ENCODE results near the gene GMCL2. TPM values are rescaled to one million over a fixed set of nuclear protein-coding genes. Genes with fewer than 3 reads are reported as not detected.

Gene GMCL2
- total RNA-seq, 1 experiment from 2014 or later, result not detected

DNA sequence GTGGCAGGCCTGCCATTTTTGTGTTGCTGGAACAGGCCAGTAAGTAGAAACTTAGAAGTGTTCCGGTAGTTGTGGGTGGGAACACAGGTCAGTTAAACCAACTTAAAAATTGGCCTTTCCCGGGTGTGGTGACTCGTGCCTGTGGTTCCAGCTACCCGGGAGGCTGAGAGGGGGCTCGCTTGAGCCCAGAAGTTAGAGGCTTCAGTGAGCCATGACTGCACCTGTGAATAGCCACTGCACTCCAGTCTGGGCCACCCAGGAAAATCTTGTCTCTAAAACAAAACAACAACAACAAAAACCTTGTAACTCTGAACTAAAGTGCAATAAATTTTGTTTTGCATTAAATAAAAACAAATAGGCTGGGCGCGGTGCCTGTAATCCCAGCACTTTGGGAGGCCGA lies 32.1 kb downstream of the GMCL2 start:
- no peak overlapping the region for H2BK5ac ChIP-seq (ENCODE audit: insufficient read length, low read length)
- H2BK120ac ChIP-seq (ENCODE audit: low read depth, low read length, poor library complexity, severe bottlenecking), result no peak overlapping the region
- Mint-ChIP-seq H3K27me3 (ENCODE audit: low read depth) (no peaks in the 10 kb centered on the region; the same call in 1 of the 2 replicates), H3K27ac (no peak overlapping the region), H3K36me3 (ENCODE audit: insufficient read depth in 1 of 3, low read depth in 3 of 3) (peaks cover 18 to 26% (median 26%) of the 10 kb centered on the region in 3 experiments; a peak in 6 of 7 replicates), H3K4me3 (no peak overlapping the region), H3K9me3 (no peaks in the 10 kb centered on the region; a peak in 1 of 5 replicates), H3K4me1 (peaks cover 5 to 14% of the 10 kb centered on the region in 2 experiments)
- H3K79me2 ChIP-seq (ENCODE audit: insufficient read depth, low read length), result no peaks in the 10 kb centered on the region
- no peak overlapping the region for H2BK20ac ChIP-seq (ENCODE audit: low read depth, low read length, poor library complexity, severe bottlenecking)
- no peak overlapping the region for H2BK12ac ChIP-seq (ENCODE audit: insufficient read length, low read depth, low read length)
- H3K4ac ChIP-seq (ENCODE audit: low read depth, low read length), result no peak overlapping the region
- H2BK15ac ChIP-seq (ENCODE audit: low read depth, low read length), result no peak overlapping the region
- no peak overlapping the region for H3K23ac ChIP-seq (ENCODE audit: insufficient read length, low read depth, low read length)
- peaks cover 4% of the 10 kb centered on the region for H3K79me1 ChIP-seq (ENCODE audit: insufficient read depth, low read depth, low read length, poor library complexity, severe bottlenecking)
- no peaks in the 10 kb centered on the region for H3K9me3 ChIP-seq (ENCODE audit: control insufficient read depth, low read depth, low read length)
- TF ChIP-seq, protein P1, sequence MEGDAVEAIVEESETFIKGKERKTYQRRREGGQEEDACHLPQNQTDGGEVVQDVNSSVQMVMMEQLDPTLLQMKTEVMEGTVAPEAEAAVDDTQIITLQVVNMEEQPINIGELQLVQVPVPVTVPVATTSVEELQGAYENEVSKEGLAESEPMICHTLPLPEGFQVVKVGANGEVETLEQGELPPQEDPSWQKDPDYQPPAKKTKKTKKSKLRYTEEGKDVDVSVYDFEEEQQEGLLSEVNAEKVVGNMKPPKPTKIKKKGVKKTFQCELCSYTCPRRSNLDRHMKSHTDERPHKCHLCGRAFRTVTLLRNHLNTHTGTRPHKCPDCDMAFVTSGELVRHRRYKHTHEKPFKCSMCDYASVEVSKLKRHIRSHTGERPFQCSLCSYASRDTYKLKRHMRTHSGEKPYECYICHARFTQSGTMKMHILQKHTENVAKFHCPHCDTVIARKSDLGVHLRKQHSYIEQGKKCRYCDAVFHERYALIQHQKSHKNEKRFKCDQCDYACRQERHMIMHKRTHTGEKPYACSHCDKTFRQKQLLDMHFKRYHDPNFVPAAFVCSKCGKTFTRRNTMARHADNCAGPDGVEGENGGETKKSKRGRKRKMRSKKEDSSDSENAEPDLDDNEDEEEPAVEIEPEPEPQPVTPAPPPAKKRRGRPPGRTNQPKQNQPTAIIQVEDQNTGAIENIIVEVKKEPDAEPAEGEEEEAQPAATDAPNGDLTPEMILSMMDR (conservative IDR thresholded peaks at IDR 0.05), result no peak
- no peak overlapping the region for H4K91ac ChIP-seq (ENCODE audit: insufficient read length, low read depth, low read length)
- H3K27me3 ChIP-seq (ENCODE audit: insufficient read depth, low read length), result no peaks in the 10 kb centered on the region
- H3K4me2 ChIP-seq (ENCODE audit: insufficient read depth, insufficient read length, low read length), result no peak overlapping the region
- H3K18ac ChIP-seq (ENCODE audit: insufficient read length, low read depth, low read length), result no peak overlapping the region
- no peak overlapping the region for H3K56ac ChIP-seq (ENCODE audit: insufficient read length, low read depth, low read length)
- no peak overlapping the region for H4K5ac ChIP-seq (ENCODE audit: insufficient read length, low read depth, low read length)
- no peak overlapping the region for H2AFZ ChIP-seq (ENCODE audit: low read length)
- H3T11ph ChIP-seq (ENCODE audit: low read length), result no peak overlapping the region
- DNase-seq, result no peak
- H3K14ac ChIP-seq (ENCODE audit: insufficient read depth, low read length), result no peak overlapping the region
- H3K9ac ChIP-seq (ENCODE audit: extremely low read depth, insufficient read length, low read length), result no peak overlapping the region
- H4K8ac ChIP-seq (replicated peaks; ENCODE audit: insufficient read length, low read depth, low read length), result no peak overlapping the region
- H2AK5ac ChIP-seq (ENCODE audit: insufficient read length, low read length), result no peak overlapping the region
- no peaks in the 10 kb centered on the region for H4K20me1 ChIP-seq (ENCODE audit: control insufficient read depth, insufficient read depth, insufficient read length)
- H3K4me1 ChIP-seq (ENCODE audit: insufficient read depth, low read length), result no peaks in the 10 kb centered on the region; the same call in 1 of the 2 replicates
- no CpG with 5 or more reads among the region's 8 CpGs for WGBS (ENCODE audit: extremely low coverage, insufficient read length, low lambda C conversion rate)
- H3K27ac ChIP-seq (ENCODE audit: insufficient read length, low read depth, low read length), result no peak overlapping the region
- peaks cover 5% of the 10 kb centered on the region for H3K23me2 ChIP-seq (ENCODE audit: insufficient read length, low read depth, low read length, poor library complexity, severe bottlenecking)

Data from H9 (cell line).